ENCODE results near the gene KLK10.
"Not testable (repeated sequence)": the region's sequence is repeated elsewhere in the genome, so short reads cannot be mapped to it uniquely, and the experiment has no call there.

KLK10 gene

DNA sequence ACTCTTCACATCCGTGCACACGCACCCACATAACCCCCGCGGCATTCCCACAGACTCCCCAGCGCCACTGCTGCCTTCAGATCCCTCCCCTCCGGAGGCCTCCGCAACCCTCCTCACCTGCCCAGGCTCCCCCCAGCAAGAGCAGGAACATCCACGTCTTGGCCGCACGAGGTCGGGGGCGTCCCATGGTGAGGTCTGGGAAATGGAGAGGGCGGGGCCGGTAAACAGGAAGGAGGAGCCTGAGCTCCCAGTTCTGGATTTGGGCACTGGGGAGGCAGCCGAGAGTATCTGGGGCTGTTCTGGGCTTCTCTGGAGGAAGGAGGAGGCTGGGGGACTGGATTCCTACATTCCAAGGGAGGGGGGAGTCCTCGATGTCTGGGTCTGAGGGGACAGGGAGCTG is 18.5 kb downstream of the KLK10 start:
- no peak for DNase-seq

DNA sequence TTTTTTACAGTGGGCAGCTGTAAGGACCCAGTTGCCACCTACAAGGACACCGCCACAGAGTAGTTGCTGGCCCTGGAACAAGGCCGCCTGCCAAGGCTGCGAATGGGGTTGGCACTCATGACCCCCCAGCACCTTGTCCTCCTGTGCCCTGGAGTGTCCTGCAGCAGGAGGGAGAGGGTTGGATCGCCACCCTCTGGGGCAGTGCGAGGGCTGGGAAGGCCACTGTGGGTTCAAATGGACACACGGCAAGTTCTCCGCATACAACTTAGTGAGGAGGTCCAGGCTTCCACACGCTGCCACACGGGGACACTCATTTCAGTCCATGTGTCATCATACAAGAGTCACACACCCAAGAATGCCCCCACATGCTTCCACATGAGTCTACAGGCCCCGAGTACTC is 19.1 kb downstream of the KLK10 start:
- no peak for DNase-seq

DNA sequence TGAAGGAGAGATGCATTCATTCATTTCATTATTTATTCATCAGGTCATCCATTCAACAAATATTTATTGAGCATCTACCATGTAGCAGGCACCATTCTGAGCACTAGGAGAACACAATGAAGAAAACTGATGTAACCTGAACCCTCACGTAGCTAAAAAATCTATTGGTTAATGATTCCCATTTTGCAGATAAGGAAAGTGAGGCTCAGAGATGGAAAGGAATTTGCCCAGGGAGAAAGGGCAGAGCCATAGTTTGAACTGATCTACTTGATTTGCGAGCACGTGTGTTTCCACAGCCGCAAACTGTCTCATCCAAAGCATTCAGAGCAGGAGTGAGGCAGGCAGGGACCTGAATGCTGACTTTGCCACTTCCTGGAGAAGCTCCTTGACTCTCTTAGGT is 20.8 kb downstream of the KLK10 start:
- no peak for DNase-seq

DNA sequence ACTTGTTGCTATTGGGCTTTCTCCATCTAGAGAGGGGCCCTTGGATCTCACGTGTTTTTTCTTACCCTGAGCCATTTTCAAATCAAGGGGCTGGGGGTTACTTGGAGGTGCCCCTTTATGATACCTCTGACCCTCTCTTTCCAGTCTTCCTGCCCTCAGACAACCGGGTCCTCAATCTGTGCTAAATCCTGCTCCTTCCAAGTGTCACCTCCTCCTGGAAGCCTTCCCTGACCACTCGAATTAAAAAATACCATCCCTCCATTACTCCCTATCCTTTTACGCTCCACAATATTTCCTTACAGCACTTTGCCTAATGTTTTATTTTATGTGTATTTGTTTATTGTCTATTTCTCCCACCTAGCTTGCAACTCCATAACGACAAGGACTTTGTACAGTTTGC is 21.4 kb downstream of the KLK10 start:
- DNase-seq, result no peak

DNA sequence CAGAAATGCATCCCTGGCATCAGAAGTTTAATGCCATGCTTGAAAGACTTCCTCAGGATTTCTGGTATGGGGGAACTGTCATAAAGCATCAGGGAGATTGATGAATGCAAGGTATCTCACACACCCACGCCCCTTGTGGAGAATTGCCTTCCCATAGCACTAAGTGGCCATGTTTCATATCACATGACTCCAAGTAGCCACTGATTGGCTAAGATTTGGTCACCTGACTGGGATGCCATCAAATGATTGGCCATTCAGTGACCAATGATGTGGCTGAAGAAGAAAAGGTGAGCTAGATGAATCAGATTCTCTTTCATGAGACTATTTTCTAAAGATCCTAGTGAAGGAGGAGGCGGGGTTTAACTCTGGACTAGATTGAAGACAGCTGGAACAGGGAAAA is 25.4 kb downstream of the KLK10 start:
- DNase-seq, result no peak

DNA sequence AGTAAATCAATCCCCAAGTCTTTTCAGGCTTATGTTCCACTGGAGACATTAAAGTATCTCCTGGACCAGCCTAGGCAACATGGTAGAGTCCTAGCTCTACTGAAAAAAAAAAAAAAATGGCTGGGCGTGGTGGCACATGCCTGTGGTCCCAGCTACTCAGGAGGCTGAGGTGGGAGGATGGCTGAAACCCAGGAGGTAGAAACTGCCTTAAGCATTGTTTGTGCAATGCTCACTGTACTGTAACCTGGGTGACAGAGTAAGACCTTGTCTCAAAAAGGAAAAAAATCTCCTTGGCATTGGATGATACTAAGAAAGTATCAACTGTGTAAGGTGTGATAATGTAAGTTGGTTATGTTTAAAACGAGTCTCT is 26.9 kb downstream of the KLK10 start:
- DNase-seq, result no peak

DNA sequence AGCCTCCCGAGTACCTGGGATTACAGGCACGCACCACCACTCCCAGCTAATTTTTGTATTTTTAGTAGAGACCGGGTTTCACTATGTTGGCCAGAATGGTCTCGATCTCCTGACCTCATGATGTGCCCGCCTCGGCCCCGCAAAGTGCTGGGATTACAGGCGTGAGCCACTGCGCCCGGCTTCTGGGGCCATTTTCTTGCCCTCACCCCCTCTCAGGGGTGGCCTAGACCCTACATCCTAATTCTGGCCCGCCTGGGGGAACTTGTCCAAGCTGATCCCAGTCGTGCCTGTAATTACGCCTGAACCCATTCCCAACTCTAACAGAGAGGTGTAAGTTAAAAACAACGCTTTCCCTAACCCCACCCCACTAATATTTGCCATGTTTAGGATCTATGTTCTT is 35.1 kb downstream of the KLK10 start:
- DNase-seq, result not testable (repeated sequence)

DNA sequence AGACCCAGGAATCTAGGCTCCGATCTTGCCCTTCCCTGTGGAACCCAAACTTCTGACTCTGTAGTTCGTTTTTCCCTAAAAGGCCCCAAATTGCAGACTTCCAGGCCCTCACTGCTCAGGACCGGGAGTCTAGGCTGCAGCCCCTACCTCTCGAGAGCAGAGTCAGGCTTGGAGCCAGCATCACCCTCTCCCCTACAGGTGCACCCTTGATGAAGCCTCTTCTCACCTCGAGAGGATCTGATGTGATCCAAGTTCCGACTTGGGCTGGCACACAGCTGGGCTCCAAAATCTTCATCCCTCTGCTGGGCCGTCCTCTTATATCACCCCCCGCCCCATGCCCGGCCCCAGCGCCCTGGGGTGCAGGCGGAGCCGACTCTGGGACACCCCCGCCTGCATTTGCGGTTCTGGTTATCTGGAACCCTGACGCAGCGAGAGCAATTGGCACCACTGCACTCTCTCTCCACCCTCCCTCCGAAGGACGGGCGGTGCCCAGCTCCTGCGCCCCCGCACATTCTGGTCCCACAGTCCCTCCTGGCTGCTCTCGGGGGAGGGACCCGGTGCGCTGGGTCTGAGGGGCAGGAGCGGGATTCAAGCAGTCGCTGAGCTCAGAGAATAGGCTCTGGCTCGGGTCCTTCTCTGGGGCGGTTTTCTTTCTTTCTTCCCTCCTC is 35.8 kb downstream of the KLK10 start, which contains the start of gene KLK7:
Gene KLK7, minus strand, starts transcription at position 293 of the 668 bp plus-strand sequence. CDS start 1,518 bp downstream, outside the sequence.
- DNase-seq, result no peak

DNA sequence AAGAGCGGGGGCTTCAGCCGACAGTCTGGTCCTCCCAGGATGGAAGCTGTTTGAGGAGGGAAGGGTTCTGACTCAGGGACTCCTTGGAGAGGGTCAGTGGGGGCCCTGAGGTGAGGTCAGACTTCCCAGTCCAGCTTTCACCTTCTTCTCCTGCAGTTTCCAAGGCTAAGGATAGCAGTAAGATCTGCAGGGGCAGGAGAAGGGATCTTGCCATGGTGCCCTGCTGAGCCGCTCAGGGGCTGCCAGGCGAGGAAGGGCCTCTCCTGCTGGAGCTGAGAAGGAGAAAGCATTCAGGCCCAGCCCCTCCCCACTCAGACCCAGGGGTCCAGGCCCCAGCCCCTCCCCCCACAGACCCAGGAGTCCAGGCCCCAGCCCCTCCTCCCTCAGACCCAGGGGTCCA is 37.3 kb downstream of the KLK10 start:
- DNase-seq, result no peak

DNA sequence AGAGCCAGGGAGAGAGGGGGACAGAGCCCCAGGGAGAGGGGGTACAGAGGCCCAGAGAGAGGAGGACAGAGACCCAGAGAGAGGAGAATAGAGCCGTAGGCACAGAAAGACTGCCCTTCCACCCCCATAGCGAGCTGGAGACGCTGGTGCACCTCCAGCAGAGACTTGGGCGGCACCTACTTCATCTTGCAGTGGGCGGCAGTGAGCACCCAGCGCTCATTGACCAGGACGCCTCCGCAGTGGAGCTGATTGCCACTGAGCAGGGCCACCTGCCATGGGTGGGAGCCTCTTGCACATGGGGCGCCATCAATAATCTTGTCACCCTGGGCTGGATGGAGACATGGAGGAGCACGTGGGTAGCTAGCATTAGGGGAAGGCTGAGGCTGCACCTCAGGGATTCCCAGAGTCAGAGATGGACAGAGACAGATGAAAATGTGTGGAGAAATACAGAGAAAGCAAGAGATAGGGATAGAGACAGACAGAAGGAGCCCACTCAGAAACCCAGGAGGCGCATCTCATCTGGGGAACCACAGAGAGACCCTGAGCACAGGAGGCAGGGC is 37.8 kb downstream of the KLK10 start:
- DNase-seq, result no peak

DNA sequence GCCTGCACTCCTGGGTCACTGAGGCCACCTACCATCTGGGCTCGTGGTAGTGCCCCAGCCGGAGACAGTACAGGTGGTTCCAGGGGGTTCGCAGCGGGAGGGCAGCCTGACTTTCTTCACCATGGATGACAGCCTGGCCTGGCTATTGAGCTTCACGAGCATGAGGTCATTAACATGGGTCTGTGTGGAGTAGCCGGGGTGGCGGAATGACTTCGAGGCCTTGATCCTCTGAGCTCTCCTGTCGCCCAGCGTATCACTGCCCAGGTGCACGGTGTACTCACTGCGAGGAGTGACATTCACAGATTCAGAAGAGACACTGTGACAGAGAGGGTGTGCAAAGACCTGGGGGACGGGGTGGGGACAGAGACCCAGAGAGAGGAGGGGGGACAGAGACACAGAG is 39.3 kb downstream of the KLK10 start:
- no peak for DNase-seq

DNA sequence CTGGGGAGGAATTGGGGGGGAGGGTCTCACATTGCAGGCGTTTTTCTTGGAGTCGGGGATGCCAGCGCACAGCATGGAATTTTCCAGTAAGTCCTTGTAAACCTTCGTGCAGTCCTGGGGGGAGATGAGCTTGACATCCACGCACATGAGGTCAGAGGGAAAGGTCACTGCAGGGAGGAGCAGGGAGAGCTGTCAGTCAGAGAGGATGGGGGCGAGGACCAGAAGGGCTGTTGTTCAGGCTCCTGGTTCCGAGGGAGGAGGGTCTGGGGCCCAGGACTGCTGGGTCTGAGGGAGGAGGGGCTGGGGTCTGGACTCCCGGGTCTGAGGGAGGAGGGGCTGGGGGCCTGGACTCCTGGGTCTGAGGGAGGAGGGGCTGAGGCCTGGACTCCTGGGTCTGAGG is 39.8 kb downstream of the KLK10 start:
- DNase-seq, result no peak

DNA sequence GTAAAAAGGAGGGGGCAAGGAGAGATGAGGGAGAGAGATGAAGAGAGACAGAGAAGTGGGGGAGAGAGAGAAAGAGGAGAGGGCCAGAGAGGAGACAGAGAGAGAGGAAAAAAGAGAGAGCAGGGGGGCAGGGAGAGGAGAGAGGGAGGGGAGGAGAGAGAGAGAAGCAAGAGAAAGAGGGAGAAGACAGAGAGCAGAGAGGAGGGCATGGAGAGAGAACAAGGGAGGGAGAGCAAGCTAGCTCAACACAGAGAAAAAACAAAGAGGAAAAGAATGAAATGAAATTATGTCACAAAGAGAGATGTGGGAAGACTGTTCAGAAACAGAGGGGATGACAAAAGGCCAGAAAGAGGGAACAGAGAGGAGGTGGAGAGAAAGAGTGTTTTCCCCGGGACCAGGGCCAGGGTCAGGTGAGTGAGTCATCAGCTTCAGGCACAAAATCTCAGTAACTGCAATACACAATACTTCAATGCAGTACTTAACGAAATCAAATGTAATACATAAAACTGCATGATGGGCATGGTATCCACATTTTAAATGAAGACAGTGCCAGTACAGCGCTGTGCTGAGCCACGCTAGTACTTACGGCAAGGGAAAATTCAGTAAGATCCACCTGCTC is 40.6 kb downstream of the KLK10 start:
- no peak for DNase-seq

DNA sequence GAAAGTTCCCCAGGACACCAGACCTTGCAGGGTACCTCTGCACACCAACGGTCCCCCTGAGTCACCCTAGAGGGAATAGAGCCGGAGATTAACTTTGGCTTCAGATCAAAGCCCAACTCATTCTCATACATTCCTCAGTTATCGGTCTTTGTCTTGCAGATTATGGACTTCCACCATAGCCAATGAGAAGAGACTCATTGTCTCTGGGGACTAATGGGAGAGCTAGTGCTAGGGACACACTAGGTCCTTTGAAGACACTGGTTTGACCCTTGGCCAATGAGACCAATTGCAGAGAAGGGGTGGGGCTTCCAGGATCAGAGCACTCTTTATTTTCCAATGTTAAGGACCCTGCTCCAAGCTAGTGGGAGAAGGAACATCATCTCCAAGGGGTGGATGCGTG is 41.9 kb downstream of the KLK10 start:
- no peak for DNase-seq

DNA sequence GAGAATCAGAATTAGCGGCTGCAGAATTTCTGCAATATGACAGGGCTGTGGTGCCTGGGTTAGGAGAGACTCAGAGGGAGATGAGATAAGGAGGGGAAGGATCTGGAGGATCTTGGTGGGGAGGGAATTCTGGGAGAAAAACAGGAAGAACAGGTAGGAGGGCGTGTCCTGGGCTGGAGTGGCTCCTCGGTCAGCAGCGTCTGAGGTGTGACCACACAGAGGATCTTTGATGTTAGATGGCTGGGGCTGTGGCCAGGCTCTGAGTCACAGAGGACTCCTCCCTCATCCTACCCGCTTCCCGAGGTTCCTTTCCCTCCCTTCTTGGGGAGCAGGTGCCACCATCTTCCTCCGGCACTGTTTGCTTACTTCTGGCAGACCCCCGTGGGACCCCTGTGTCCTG is 43.7 kb downstream of the KLK10 start:
- DNase-seq, result no peak

DNA sequence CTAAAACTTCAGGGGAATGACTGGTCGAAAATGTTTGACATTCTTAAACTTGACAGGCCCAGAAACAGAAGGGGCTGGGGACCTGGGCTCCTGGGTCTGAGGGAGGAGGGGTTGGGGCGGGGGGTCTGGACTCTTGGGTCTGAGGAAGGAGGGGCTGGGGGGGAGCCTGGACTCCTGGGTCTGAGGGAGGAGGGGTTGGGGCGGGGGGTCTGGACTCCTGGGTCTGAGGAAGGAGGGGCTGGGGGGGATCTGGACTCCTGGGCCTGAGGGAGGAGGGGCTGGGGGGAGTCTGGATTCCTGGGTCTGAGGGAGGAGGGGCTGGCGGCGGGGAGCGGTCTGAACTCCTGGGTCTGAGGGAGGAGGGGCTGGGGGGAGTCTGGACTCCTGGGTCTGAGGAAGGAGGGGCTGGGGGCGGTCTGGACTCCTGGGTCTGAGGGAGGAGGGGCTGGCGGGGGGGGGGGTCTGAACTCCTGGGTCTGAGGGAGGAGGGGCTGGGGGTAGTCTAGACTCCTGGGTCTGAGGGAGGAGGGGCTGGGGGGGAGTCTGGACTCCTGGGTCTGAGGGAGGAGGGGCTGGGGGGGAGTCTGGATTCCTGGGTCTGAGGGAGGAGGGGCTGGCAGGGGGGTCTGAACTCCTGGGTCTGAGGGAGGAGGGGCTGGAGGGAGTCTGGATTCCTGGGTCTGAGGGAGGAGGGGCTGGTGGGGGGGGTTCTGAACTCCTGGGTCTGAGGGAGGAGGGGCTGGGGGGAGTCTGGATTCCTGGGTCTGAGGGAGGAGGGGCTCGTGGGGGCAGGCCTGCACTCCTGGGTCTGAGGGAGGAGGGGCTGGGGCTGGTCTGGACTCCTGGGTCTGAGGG is 44.6 kb downstream of the KLK10 start:
- DNase-seq, result no peak

DNA sequence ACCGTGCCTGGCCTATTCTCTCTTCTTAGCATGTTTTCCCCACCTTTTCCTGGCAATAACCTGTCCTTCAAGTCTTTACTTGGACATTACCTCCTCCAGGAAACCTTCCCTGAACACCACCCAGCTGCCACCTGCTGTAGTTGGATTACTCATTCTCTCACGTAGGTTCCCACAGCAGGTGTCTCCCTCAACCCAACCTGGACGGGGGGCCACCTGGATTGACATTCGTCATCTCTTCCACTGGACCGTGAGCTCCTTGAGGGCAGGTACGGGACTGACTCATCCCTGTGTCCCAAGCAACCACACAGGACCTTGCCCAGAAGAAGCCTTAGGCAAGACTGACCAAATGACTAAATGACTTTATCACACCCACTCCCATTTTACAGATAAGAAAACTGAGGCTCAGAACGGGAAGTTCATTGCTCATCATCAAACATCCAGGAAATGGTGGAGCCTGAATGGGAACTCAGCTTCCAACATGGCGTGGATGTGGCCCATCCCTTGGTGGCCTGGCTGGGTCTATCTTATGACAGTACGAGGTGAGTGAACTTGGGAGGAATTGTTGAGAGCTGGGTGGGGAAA is 46.6 kb downstream of the KLK10 start:
- DNase-seq, result no peak

DNA sequence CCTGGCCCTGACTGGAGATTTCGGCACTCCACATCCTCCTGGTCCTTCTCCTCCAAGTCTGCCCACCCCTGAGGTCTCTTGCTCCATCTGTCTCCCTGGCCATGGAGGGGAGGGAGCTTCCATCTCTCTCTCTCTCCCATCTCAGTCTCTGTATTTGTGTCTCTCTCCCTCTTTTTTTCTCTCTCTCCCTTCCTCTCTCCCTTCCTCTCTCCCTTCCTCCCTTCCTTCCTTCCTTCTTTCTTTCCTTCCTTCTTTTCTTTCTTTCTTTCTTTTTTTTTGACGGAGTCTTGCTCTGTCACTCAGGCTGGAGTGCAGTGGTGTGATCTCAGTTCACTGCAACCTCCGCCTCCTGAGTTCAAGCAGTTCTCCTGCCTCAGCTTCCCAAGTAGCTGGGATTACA is 49.7 kb downstream of the KLK10 start:
- DNase-seq, result not testable (repeated sequence)

DNA sequence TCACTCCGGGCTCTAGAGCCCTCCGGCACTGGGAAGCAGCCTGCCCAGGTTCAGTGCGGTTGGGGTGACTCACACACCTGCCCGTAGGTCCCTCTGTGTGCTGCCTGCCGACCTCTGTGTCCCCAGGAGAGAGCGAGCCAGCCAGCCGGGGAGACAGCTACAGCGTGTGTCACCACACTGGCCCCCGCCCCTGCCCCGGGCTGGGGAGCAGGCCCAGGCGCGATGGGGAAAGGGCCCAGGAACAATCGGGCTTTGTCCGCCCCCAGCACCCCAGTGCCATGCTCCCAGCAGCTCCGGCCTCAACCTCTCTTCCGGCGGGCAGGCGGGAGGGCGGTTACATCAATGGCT is 50.1 kb downstream of the KLK10 start, which contains the start of gene KLK6:
Gene KLK6, minus strand, starts transcription at position 179 of the 348 bp plus-strand sequence. CDS start 1,487 bp downstream, outside the sequence.
- DNase-seq, result no peak

DNA sequence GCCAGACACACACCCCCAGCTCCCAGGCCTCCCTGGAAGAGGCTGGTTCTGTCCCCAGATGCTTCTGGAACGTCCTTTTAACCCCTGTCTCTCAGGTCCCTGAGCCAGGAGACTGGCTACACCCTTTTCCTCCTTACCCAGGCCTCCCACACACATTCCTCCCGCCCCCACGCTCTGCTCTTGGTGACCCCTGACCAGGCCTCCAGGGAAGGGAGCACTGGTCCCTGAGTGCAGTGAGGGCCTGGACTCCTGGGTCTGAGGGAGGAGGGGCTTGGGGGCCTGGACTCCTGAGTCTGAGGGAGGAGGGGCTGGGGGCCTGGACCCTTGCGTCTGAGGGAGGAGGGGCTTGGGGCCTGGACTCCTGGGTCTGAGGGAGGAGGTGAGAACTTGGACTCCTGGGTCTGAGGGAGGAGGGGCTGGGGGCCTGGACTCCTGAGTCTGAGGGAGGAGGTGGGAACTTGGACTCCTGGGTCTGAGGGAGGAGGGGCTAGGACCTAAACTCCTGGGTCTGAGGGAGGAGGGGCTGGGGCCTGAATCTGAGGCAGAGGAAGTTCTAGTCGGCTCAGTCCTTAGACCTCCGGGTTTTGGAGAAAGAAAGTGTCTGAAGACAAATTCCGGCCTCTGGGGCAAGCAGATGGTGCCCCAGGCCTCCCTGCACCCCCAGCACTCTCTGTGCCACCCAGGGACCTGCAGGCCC is 50.6 kb downstream of the KLK10 start:
- DNase-seq, result no peak

DNA sequence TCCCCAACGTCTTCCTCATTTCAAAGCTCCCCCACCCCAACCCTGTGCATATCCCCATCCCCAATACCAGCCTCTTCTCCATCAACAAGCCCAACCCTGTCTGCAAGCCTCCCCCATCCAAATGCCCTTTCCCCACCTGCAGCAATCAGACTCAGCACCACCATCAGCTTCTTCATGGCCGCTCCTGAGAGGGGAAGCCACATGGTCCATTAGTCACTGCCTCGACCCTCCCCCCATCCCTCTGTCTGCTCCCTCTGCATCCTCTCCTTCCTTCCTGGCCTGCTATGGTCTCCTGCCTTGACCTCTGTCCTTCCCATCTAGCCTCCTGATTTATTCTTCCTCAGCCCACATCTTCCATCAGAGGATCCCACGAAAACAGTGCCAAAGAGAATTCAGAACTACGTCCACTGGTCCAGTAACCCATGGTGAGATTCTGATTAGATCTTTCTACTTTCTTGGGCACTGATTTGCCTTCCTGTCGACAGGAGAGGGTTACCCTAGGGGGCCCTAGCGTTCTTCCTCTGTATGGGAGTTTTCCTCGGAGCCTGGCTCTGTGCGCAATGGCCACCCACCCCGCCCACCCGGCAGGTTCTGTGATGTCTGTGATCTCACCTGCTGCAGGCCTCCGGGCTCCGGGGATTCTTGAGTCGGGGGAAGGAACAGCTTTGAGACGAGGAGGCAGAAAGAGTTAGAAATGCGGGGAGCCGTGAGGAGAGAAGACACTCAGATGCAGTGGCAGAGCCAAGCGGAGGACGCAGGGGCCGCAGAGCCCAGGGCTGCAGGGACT is 51.4 kb downstream of the KLK10 start:
- no peak for DNase-seq

DNA sequence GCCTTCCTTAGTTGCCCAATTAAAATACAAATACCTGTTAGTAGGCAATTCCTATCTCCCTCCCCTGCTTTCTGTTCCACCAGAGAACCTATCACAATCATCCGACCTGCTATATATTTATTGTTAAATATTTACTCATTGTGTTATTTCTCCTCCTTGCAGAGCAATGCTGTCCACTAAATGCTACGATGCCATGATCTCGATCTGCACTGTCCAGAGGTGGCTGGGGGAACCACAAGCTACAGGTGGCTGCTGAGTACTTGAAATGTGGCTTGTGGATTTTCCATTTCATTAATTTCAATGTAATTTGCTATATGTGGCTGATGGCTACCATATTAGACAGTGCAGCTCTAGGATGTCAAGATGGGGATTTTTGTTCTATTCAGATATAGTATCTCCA is 55.2 kb downstream of the KLK10 start:
- DNase-seq, result no peak

All from fibroblast of skin of abdomen (primary cell).